Medulla oblongata (tissue), 1 donor: ENCODE data around the gene PBRM1.

Experiments
- DNase-seq: peaks from one replicate; pipeline ENCODE4 v3.0.0-alpha.2; 2015; ENCODE audit errors: extremely low spot score

PBRM1 gene

GRCh38 chr3:52524752-52525679 is 160.7 kb downstream of the PBRM1 start:
- DNase-seq: no peak

DNA sequence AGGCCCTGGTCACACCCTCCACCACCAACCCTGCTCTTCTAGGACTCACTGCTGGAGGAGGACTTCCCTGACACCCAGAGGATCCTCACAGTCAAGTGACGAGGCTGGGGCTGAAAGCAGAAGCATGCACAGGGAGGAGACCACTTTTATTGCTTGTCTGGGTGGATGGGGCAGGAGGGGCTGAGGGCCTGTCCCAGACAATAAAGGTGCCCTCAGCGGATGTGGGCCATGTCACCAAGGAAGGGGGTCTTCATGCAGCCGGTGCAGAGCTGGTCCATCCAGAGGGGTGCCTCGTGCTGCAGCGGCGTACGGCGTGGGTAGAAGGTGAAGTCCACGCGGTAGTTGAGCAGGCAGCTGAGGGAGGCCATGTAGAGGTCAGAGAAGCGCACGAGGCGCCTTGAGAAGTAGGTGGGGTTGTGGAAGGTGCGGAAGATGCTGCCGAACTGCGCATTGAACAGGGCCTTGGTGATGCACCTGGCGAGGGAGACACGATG is 161.4 kb downstream of the PBRM1 start:
- no peak for DNase-seq

GRCh38 chr3:52523386-52524257 is 162.1 kb downstream of the PBRM1 start:
- no peak for DNase-seq

- DNase-seq: no peak
Measured at GRCh38 chr3:52522651-52523251, 163.0 kb downstream of the PBRM1 start.

- DNase-seq: no peak
Measured at GRCh38 chr3:52521881-52522650, 163.6 kb downstream of the PBRM1 start.

DNA sequence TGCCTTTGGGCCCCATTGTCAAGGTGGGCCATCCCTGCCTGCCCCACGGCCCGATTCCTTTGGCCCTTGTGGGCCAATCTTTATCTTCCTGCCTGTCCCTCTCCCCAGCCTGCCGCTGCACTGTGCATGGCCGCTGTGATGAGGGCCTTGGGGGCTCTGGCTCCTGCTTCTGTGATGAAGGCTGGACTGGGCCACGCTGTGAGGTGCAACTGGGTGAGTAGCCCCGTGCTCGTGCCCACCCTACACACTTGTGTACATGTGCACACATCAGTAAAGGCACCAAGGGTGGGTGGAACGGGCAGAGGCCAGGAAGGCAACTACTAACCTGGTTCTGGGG is 164.3 kb downstream of the PBRM1 start:
- no peak for DNase-seq

GRCh38 chr3:52520716-52521487 is 164.8 kb downstream of the PBRM1 start:
- DNase-seq: no peak

DNA sequence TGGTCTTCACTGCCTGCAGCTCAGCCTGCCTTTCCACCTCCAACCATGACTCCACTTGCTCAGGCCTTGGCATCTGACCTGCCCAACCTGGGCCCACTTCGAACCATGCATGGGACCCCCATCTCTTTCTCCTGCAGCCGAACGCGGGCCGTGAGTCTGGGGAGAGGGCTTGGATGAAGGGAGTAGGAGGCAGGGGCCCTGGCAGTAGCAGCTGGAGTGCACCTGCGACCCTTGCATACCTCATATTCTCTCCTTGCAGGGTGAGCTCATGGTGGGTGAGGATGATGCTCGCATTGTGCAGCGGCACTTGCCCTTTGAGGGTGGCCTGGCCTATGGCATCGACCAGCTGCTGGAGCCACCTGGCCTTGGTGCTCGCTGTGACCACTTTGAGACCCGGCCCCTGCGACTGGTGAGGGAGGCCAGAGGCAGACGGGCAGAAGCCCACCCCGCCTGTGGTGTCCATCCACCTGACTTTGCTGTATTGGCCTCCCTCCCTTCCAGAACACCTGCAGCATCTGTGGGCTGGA is 165.5 kb downstream of the PBRM1 start:
- DNase-seq: no peak

GRCh38 chr3:52519445-52520140 is 166.1 kb downstream of the PBRM1 start:
- no peak for DNase-seq

DNA sequence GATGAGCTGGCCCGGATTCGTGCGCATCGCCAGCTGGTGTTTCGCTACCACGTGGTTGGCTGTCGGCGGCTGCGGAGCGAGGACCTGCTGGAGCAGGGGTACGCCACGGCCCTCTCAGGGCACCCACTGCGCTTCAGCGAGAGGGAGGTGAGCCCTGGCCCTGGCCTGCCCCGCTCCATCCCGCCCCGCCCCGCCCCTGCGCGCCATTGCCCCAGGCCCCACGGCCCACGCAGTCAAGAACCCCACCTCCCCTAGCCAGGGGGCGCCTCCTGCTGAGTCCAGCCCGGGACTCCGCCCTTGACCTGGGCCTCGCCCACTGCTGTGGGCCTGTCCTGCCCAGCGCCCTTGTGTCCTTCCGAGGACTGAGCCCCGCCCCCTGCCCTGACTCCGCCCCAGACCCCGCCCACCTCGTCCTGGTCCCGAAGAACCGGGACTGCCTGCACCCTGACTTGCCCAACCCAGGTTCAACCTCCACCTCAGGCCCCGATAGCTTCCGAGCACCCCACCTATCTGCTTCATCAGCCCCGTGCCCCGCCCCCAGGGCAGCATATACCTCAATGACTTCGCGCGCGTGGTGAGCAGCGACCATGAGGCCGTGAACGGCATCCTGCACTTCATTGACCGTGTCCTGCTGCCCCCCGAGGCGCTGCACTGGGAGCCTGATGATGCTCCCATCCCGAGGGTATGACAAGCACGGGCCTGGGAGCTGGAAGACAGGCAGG is 166.8 kb downstream of the PBRM1 start:
- no peak for DNase-seq

GRCh38 chr3:52517796-52518722 is 167.7 kb downstream of the PBRM1 start:
- DNase-seq: no peak

- DNase-seq: no peak
Measured at GRCh38 chr3:52516509-52517195, 169.1 kb downstream of the PBRM1 start.

GRCh38 chr3:52515192-52515591 is 170.5 kb downstream of the PBRM1 start:
- DNase-seq: no peak

DNA sequence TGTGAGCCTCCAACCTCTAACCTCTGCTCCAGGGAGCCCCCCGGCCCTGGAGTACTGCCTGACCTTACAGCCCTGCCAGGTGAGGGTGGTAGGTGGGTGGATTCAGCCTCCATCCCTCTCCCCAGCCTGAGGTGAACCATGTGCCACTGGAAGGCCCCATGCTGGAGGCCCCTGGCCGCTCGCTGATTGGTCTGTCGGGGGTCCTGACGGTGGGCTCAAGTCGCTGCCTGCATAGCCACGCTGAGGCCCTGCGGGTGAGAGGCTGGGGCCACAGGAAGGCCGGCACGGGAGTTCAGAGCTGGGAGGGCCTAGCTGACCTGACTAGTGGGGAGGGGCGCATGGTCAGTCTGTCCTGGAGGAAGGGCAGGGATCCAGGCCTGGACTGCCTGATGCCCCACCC is 171.1 kb downstream of the PBRM1 start:
- DNase-seq: no peak

DNA sequence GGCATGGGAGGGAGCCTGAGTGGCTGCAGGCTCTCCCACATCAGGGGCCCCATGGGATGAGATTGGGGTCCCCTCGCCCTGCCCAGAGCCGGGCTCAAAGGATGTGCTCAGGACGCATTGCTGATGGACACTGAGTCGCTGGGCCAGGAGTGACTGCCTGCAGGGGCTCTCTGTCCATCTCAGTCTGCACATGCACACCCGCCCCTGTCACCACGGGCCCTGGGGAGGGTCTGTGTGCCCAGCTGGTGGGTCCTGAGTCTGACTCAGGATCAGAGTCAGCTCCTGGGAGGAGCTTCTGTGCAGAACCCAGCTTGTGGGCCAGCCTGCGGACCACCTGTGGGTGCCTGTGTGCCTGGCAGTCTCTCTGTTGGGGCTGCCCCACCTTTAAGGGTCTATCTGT is 172.4 kb downstream of the PBRM1 start:
- DNase-seq: no peak

- no peak for DNase-seq
Measured at GRCh38 chr3:52512727-52513126, 173.0 kb downstream of the PBRM1 start.

DNA sequence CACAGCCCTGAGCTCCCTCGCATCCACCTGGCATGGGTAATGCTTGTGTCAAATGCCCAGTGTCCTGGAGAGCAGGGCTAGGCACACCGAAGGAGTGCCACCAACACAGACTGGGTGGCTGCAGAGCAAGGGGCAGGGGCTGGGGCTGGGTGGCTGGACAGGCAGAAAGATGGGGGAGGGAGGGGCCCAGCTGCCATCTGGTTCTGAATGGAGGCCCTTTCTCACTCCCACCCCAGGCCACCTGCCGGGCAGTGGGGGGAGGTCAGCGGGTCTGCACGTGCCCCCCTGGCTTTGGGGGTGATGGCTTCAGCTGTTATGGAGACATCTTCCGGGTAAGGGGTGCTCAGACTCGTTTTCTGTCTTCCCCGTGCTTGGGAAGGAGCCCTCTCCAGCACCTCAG is 173.6 kb downstream of the PBRM1 start:
- no peak for DNase-seq
